ENCODE data around the gene LHPP. TPM values are rescaled to one million over a fixed set of nuclear protein-coding genes. Genes with fewer than 3 reads are reported as not detected.

Gene LHPP
- total RNA-seq, 1 experiment from 2014 or later = 6.6 TPM

GRCh38 chr10:124652200-124652599 lies 190.6 kb downstream of the LHPP start:
- BruUV-seq (replicated peaks) = no TSS peak
- no peak overlapping the region for H3K9ac ChIP-seq (ENCODE audit: low read length)
- no peak overlapping the region for H2AFZ ChIP-seq (ENCODE audit: low read length)
- H3K4me1 ChIP-seq (ENCODE audit: insufficient read depth, low read length) = no peaks in the 10 kb centered on the region
- H3K27ac ChIP-seq (ENCODE audit: low read length) = no peak overlapping the region
- H3K79me2 ChIP-seq (ENCODE audit: low read length) = no peaks in the 10 kb centered on the region
- no peak overlapping the region for H3K4me3 ChIP-seq (ENCODE audit: low read length)
- H3F3A ChIP-seq (ENCODE audit: low read length, unreplicated experiment) = no peaks in the 10 kb centered on the region
- no peaks in the 10 kb centered on the region for H4K20me1 ChIP-seq (ENCODE audit: low read length)
- no peaks in the 10 kb centered on the region for H3K27me3 ChIP-seq (ENCODE audit: low read length)
- H3K9me3 ChIP-seq (ENCODE audit: low read length) = no peaks in the 10 kb centered on the region
- H3K36me3 ChIP-seq (ENCODE audit: low read depth, low read length) = no peaks in the 10 kb centered on the region
- H3K4me2 ChIP-seq (ENCODE audit: low read length) = no peak overlapping the region
- no peak for DNase-seq
- POLR2A ChIA-PET (ENCODE audit: unreplicated experiment) = no interaction called here
- no peaks in the 10 kb centered on the region for H3K9me2 ChIP-seq (replicated peaks; ENCODE audit: low read length)
- ATAC-seq = no peak
- intact Hi-C loops (cut with micrococcal nuclease) = no loop called here
- CTCF ChIA-PET = no interaction called here
- TF ChIP-seq EZH2phosphoT487 (IDR thresholded peaks at IDR 0.05; ENCODE audit: borderline replicate concordance, low read length) = no peak
- TF ChIP-seq, protein P1, sequence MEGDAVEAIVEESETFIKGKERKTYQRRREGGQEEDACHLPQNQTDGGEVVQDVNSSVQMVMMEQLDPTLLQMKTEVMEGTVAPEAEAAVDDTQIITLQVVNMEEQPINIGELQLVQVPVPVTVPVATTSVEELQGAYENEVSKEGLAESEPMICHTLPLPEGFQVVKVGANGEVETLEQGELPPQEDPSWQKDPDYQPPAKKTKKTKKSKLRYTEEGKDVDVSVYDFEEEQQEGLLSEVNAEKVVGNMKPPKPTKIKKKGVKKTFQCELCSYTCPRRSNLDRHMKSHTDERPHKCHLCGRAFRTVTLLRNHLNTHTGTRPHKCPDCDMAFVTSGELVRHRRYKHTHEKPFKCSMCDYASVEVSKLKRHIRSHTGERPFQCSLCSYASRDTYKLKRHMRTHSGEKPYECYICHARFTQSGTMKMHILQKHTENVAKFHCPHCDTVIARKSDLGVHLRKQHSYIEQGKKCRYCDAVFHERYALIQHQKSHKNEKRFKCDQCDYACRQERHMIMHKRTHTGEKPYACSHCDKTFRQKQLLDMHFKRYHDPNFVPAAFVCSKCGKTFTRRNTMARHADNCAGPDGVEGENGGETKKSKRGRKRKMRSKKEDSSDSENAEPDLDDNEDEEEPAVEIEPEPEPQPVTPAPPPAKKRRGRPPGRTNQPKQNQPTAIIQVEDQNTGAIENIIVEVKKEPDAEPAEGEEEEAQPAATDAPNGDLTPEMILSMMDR (conservative IDR thresholded peaks at IDR 0.05; ENCODE audit: low read depth, low read length) = no peak

DNA sequence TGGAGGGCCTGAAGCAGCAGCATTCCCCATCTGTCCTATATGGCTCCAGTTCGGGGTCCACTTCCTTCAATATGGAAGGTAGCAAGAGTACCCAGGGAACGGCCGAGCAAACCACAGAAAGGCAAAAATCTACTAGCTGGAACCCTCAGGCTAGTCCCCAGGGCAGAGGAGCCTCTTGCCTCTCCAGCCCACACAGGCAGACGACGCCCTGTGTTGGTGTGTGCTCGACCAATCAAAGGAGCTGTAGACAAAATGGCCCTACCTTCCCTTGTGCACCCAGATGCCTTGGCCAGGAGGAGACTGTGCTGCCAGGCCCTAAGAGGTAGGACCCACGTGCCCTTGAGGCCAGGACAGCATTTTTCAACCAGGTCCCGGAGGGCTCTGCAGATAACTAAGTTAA lies 191.1 kb downstream of the LHPP start:
- H3K4me1 ChIP-seq (ENCODE audit: insufficient read depth, low read length) = no peaks in the 10 kb centered on the region
- H3K27ac ChIP-seq (ENCODE audit: low read length) = no peak overlapping the region
- no peaks in the 10 kb centered on the region for H3K9me2 ChIP-seq (replicated peaks; ENCODE audit: low read length)
- H3K4me3 ChIP-seq (ENCODE audit: low read length) = no peak overlapping the region
- no peak overlapping the region for H3K9ac ChIP-seq (ENCODE audit: low read length)
- H2AFZ ChIP-seq (ENCODE audit: low read length) = no peak overlapping the region
- H3K9me3 ChIP-seq (ENCODE audit: low read length) = no peaks in the 10 kb centered on the region
- no peak overlapping the region for H3K4me2 ChIP-seq (ENCODE audit: low read length)
- POLR2A ChIA-PET (ENCODE audit: unreplicated experiment) = no interaction called here
- H3K36me3 ChIP-seq (ENCODE audit: low read depth, low read length) = no peaks in the 10 kb centered on the region
- intact Hi-C loops (cut with micrococcal nuclease) = no loop called here
- CTCF ChIA-PET = no interaction called here
- no peaks in the 10 kb centered on the region for H4K20me1 ChIP-seq (ENCODE audit: low read length)
- TF ChIP-seq EZH2phosphoT487 (IDR thresholded peaks at IDR 0.05; ENCODE audit: borderline replicate concordance, low read length) (no peak), EZH2 (IDR thresholded peaks at IDR 0.05; ENCODE audit: low read length, unreplicated experiment) (no peak)
- TF ChIP-seq, protein P1 (conservative IDR thresholded peaks at IDR 0.05; ENCODE audit: low read depth, low read length) = no peak
- no peaks in the 10 kb centered on the region for H3F3A ChIP-seq (ENCODE audit: low read length, unreplicated experiment)
- BruUV-seq (replicated peaks) = no TSS peak
- H3K27me3 ChIP-seq (ENCODE audit: low read length) = no peaks in the 10 kb centered on the region
- no peaks in the 10 kb centered on the region for H3K79me2 ChIP-seq (ENCODE audit: low read length)
- no peak for DNase-seq
- ATAC-seq = no peak

DNA sequence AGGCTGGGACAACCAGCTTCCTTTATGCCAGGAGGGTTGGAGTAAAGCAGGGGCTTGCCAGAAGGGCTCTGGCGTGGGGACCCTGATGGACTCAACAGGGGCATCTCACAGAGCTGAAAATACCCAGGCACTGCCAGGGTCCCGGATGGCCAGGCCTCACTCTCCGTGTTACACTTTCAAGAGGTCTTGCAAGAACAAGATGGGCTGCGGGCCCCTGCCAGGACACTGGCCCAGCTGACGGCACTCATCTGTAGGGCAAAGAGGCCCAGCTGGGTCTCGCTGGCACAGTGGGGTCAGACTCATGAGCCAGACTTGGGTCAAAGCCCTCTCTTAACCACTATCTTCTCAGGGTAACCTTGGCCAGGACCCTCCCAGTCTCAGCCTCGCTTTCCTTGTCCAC lies 191.7 kb downstream of the LHPP start:
- POLR2A ChIA-PET (ENCODE audit: unreplicated experiment) = no interaction called here
- no peak for ATAC-seq
- Histone ChIP-seq H3K9me3 (ENCODE audit: low read length) (no peaks in the 10 kb centered on the region), H3K79me2 (ENCODE audit: low read length) (no peaks in the 10 kb centered on the region), H3K9me2 (replicated peaks; ENCODE audit: low read length) (no peaks in the 10 kb centered on the region), H3F3A (ENCODE audit: low read length, unreplicated experiment) (no peaks in the 10 kb centered on the region), H3K9ac (ENCODE audit: low read length) (no peak overlapping the region), H3K36me3 (ENCODE audit: low read depth, low read length) (no peaks in the 10 kb centered on the region), H3K4me1 (ENCODE audit: insufficient read depth, low read length) (no peaks in the 10 kb centered on the region), H3K4me2 (ENCODE audit: low read length) (no peak overlapping the region), H3K27ac (ENCODE audit: low read length) (no peak overlapping the region), H4K20me1 (ENCODE audit: low read length) (no peaks in the 10 kb centered on the region), H3K4me3 (ENCODE audit: low read length) (no peak overlapping the region), H3K27me3 (ENCODE audit: low read length) (no peaks in the 10 kb centered on the region), H2AFZ (ENCODE audit: low read length) (no peak overlapping the region)
- intact Hi-C loops (cut with micrococcal nuclease) = no loop called here
- DNase-seq = no peak
- no TSS peak for BruUV-seq (replicated peaks)
- CTCF ChIA-PET = no interaction called here
- TF ChIP-seq, protein P1 (conservative IDR thresholded peaks at IDR 0.05; ENCODE audit: low read depth, low read length) = no peak
- no peak for TF ChIP-seq EZH2phosphoT487 (IDR thresholded peaks at IDR 0.05; ENCODE audit: borderline replicate concordance, low read length)
